Lower leg skin (tissue), 4 donors: ENCODE results near the gene LIPC. TPM values are rescaled to one million over a fixed set of nuclear protein-coding genes. Genes with fewer than 3 reads are reported as not detected.

Experiments
- DNase-seq, 2 donors: peaks; one replicate each; pipeline ENCODE4 v3.0.0-alpha.2; 2019; ENCODE audit warnings: low spot score in 2 of 2
- H3K4me3 ChIP-seq: fragments of 200-600 bp; sonication (generic); 2 replicates; pipeline ENCODE4 v1.5.1; 2017; ENCODE audit warnings: mild to moderate bottlenecking, low read depth; ENCODE audit not compliant: poor library complexity, severe bottlenecking
- CTCF ChIP-seq, 3 donors: fragments of 450-650 bp; IDR thresholded peaks; one replicate each; pipeline ENCODE4 v1.5.1; 2016; ENCODE audit warnings: antibody characterized with exemption in 3 of 3, mild to moderate bottlenecking in 3 of 3, moderate library complexity in 2 of 3
- POLR2A ChIP-seq, 2 donors: fragments of 450-650 bp; IDR thresholded peaks; one replicate each; pipeline ENCODE4 v1.6.1; 2016 to 2017; ENCODE audit warnings: antibody characterized with exemption in 2 of 2, mild to moderate bottlenecking in 1 of 2, moderate library complexity in 1 of 2
- WGBS, 2 donors: methylation state at CpG; one replicate each; pipeline ENCODE4 v1.1.5; 2018; 5-methylcytosine and 5-hydroxymethylcytosine counted together
- intact Hi-C: fragments of 100-400 bp; cut with DNase I; formaldehyde crosslinking; loops from one replicate; pipeline ENCODE4 v1.15.0; 2023; ENCODE audit warnings: low total_unique reads
- total RNA-seq, 4 donors: library from RNA; depleted of rRNA; stranded (reverse); fragments of >200 nt; gene quantifications; one replicate each; pipeline ENCODE4 v1.1.0, GENCODE V29; 2016

The LIPC gene
- total RNA-seq, 4 donors from 2014 or later, result 0.13 to 0.71 TPM; not detected in 2

GRCh38 chr15:58392611-58393161, 39.1 kb upstream of the LIPC start:
- WGBS, 2 donors, result 90 to 97% methylated on average over 5 of the region's 5 CpGs
- intact Hi-C loops, result no loop called here
- no peak for DNase-seq
- TF ChIP-seq CTCF (IDR thresholded peaks at IDR 0.05) (no peak), POLR2A (IDR thresholded peaks at IDR 0.05) (no peak)
- H3K4me3 ChIP-seq, result no peak overlapping the region

- no peak for TF ChIP-seq POLR2A (IDR thresholded peaks at IDR 0.05)
- no peak for TF ChIP-seq CTCF (IDR thresholded peaks at IDR 0.05)
- intact Hi-C loops, result no loop called here
- 43 to 72% methylated on average over 5 of the region's 5 CpGs for WGBS, 2 donors
- H3K4me3 ChIP-seq, result no peak overlapping the region
- no peak for DNase-seq
Observed at GRCh38 chr15:58393241-58393662, 38.5 kb upstream of the LIPC start.

GRCh38 chr15:58396181-58396580, 35.6 kb upstream of the LIPC start:
- no peak overlapping the region for H3K4me3 ChIP-seq
- no peak for TF ChIP-seq POLR2A (IDR thresholded peaks at IDR 0.05)
- no peak for TF ChIP-seq CTCF (IDR thresholded peaks at IDR 0.05)
- no peak for DNase-seq
- WGBS, 2 donors, result 51 to 53% methylated on average over 3 of the region's 3 CpGs
- intact Hi-C loops, result no loop called here

- H3K4me3 ChIP-seq, result no peak overlapping the region
- intact Hi-C loops, result no loop called here
- DNase-seq, result no peak
- WGBS, 2 donors, result 64 to 92% methylated on average over 1 of the region's 1 CpG
- TF ChIP-seq CTCF (IDR thresholded peaks at IDR 0.05), result no peak
- no peak for TF ChIP-seq POLR2A (IDR thresholded peaks at IDR 0.05)
Observed at GRCh38 chr15:58398071-58398470, 33.7 kb upstream of the LIPC start.

GRCh38 chr15:58398643-58399042, 33.1 kb upstream of the LIPC start:
- H3K4me3 ChIP-seq, result no peak overlapping the region
- WGBS, 2 donors, result 89 to 92% methylated on average over 6 of the region's 6 CpGs
- TF ChIP-seq POLR2A (IDR thresholded peaks at IDR 0.05) (no peak), CTCF (IDR thresholded peaks at IDR 0.05) (no peak)
- DNase-seq, result no peak
- intact Hi-C loops, result no loop called here

- no peak for TF ChIP-seq CTCF (IDR thresholded peaks at IDR 0.05)
- TF ChIP-seq POLR2A (IDR thresholded peaks at IDR 0.05), result no peak
- DNase-seq, result no peak
- no peak overlapping the region for H3K4me3 ChIP-seq
- intact Hi-C loops, result no loop called here
- 86 to 94% methylated on average over 4 of the region's 4 CpGs for WGBS, 2 donors
Observed at GRCh38 chr15:58399739-58400138, 32.1 kb upstream of the LIPC start.
